HK-2 (cell line): Measurements from ENCODE around the gene SUFU.
"Not testable (repeated sequence)": the region's sequence is repeated elsewhere in the genome, so short reads cannot be mapped to it uniquely, and the experiment has no call there.

Experiments used
- DNase-seq: peaks from one replicate; pipeline ENCODE4 v3.0.0-alpha.2; 2018; ENCODE audit not compliant: unreplicated experiment

SUFU gene

DNA sequence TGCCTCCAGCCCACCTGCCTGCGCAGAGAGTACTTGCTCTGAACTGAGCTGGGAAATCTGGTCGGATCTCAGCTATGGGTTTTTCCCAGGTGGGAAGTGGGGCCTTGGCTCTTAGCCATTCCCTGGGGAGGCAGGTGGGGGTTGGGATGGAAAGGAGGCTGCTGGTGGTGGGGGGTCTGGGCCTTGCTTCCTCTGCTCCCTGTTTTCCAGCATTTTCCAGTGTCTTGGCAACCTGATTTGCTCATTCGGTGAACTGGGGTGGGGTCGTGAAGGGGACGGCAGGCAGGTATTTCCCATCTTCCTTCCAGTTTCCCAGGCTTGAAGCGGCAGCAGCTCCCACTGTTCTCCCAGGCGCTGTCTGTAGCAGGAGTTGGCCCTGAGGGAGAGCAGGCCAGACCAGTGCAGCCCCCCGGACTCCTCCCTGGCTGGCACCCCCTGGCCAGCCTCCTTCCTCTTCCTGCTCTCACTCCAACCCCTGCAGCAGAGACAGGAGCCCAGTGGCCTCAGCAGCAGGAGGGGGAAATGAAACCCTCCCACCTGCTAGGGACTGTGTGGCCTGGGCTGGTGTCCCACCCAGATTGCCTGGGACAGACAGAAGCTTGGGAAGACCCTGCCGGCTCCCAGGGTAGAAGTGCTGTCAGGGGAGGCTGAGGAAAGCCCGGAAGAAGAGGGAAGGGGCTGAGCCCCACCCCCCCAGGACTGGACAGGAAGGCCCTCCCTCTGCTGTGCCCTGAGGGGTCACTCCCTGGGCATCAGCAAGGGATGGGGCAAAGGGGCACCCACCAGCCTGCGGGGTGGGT lies 147.1 kb downstream of the SUFU start:
- no peak for DNase-seq

DNA sequence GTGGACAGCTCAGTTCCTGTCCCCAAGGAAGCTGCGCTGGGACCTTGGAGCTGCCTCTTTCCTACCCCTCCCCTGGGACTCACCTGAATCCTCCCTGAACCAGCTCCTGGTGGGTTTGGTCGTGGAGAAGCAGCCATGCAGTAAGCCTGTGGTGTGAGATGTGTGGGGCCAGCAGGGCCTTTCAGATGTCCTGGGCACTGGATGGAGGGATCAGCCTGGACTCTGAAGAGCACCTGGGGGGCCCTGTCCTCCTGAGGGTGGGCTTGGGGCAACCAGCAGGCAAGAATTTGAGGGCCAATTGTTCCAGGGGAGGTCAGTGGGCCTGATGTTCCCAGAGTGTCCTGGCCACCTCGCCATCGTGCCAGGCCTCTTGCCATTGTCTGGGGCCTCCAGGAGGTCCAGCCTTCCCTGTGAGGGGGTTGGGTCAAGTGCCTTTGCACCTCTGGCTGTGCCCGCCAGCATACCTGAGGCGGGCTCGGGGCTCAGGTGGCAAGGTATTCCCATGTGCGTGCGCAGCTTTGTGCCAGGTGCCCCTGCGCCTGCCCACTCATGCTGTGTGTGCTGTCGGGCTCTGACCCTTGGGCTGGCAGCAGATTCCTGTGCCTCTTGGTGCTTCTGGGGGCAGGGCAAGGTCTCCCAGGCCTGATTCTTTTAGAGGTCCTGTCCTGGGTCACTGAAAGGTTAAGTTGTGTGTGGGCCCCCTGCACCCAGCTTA lies 147.8 kb downstream of the SUFU start:
- DNase-seq: no peak

DNA sequence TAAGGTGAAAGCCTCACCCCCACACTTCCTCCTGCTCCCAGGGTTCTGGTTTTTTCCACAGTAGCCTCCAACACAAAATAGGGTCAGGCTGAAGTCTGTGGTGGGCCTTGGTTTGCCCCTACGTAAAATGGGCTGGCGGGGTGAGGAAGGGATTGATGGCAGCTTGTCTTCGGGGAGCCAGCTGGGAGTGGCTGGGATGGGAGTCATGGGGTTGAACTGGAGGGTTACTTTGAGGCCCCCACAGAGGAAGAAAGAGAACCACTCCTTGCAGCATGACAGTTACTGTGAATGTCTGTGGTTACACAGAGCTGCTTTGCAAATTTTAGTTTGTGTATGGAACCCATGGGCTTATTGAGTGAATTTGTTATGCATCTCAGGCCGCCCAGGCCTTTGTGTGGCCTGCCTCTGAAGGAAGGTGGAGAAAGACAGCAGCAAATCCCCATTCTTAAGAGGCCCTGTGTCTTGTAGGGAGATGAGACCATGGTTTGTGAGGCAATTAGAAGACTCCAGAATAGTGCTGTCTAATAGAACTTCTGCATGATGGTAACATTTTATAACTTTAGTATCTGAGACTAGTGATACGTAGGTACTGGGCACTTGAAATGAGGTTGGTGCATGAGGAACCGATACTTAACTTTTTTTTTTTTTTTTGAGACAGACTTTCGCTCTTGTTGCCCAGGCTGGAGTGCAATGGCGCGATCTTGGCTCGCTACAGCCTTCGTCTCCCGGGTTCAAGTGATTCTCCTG lies 148.6 kb downstream of the SUFU start:
- no peak for DNase-seq

DNA sequence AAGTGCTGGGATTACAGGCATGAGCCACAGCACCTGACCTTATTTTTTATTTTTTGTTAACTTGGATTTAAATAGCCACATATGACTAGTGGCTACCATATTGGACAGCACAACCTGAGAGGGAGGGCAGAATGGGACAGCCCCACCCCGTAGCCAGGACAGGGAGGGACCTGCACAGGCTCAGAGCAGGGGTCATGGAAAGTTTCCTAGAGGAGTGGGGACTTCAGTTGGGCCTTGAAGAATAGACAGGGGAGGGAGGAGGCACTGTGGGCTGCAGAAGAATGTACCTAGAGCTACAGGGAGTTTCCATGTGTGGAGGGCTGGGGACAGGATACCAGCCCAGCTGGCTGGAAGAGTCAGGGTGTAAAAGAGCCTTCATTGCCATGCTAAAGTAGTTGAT lies 149.3 kb downstream of the SUFU start:
- DNase-seq: no peak

DNA sequence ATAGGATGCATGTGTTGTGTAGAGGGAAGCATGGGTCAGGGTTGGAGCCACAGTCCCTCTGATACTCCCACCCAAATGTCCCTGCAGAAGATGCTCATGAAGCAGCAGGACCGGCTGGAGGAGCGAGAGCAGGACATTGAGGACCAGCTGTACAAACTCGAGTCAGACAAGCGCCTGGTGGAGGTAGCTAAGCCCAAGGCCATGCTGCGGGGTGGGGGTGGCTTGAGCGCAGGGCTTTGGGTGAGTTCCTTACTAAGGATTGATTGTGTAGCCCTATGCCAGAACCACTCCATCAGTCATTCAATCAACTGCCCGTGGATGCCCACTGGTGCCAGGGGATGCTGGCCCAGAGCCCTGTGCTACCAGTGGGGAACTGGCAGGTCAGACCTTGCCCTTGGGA lies 150.8 kb downstream of the SUFU start:
- DNase-seq: no peak

DNA sequence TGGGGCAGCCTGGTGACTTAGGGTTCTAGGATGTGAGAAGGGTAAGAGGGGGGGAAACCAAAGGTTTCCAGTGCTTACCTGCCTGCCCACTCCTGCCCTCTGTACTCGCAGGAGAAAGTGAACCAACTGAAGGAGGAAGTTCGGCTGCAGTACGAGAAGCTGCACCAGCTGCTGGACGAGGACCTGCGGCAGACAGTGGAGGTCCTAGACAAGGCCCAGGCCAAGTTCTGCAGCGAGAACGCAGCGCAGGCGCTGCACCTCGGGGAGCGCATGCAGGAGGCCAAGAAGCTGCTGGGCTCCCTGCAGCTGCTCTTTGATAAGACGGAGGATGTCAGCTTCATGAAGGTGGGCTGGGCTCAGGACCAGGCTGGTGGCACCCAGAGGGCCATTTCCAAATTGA lies 151.2 kb downstream of the SUFU start:
- no peak for DNase-seq

DNA sequence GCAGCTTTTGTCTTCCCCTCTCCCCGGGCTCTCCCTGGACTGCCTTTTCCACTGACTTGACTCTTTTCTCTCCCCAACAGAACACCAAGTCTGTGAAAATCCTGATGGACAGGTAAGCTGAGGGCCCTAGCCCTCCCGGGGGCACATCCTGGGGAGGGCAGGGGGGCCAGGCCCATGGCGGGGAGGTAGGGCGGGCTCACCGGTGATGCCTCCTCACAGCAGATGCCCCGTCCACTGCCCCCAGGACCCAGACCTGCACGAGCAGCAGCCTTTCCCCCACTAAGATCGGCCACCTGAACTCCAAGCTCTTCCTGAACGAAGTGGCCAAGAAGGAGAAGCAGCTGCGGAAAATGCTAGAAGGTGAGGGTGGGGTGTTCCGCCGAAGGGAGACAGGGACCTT lies 152.3 kb downstream of the SUFU start:
- no peak for DNase-seq

DNA sequence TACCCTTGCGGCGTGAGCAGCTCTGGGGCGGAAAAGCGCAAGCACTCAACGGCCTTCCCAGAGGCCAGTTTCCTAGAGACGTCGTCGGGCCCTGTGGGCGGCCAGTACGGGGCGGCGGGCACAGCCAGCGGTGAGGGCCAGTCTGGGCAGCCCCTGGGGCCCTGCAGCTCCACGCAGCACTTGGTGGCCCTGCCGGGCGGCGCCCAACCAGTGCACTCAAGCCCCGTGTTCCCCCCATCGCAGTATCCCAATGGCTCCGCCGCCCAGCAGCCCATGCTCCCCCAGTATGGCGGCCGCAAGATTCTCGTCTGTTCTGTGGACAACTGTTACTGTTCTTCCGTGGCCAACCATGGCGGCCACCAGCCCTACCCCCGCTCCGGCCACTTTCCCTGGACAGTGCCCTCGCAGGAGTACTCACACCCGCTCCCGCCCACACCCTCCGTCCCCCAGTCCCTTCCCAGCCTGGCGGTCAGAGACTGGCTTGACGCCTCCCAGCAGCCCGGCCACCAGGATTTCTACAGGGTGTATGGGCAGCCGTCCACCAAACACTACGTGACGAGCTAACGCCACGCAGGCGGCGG lies 153.1 kb downstream of the SUFU start:
- DNase-seq: no peak

DNA sequence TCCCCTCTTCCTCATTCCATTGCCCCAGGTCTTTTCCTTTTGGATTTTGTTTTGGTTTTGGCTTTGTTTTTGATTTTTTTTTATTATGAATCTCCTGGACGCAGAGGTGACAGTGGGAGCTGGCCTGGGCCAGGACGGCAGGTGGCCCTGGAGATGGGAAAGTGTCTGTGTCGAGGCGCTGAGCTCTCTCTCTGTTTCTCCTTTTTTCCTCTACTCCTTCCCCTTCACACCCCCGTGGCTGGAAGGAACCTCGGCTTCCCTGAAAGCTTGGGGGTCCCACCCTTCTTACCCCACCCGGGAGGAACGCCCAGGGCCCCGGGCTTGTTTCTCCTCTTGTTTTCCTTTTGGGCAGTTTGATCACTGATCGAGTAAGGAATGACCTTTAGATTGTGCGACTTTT lies 153.7 kb downstream of the SUFU start:
- DNase-seq: no peak

DNA sequence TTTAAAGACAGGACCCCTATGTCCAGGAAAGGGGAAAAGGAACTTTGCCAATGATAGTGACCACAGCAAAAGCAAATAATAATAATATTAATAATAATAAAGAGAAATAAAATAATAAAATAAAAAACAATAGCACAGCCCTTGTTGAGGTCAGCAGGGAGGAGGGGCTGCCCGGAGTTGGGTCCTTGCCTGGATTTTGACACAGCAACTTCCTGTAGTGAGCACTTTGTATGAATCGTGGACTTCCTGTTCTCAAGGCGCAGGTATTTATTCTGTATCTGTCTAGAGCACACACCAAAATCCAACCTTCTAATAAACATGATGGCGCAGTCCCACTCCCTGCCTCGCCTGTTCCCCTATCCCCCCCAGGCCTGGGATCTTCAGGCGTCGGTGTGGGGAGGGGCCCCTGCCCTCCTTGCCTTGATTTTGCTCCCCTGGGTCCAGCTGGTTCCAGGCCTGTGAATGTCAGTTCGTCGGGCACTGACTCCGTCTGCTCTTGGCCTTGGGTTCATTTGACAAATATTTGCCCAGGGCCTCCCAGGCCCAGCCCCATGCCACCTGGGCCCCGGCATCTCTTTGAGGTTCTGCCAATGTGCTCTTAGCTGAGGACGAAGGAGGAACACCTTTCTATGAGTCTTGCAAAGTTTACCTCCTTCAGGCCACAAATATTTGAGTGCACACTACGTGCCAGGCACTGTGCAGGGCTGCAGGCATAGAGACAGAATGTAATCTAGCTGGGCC lies 154.4 kb downstream of the SUFU start:
- DNase-seq: no peak

DNA sequence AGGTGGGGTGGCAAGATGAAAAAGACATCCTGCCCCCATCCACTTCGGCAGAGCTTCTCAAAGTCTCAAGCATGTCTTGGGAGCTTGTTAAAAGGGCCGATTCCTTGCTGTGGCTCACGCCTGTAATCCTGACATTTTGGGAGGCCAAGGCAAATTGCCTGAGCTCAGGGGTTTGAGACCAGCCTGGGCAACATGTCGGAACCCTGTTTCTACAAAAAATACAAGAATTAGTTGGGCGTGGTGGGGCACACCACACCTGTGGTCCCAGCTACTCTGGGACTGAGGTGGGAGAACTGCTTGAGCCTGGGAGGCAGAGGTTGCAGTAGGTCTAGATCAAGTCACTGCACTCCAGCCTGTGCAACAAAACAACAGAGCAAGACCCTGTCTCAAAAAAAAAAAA lies 155.0 kb downstream of the SUFU start:
- DNase-seq: no peak

DNA sequence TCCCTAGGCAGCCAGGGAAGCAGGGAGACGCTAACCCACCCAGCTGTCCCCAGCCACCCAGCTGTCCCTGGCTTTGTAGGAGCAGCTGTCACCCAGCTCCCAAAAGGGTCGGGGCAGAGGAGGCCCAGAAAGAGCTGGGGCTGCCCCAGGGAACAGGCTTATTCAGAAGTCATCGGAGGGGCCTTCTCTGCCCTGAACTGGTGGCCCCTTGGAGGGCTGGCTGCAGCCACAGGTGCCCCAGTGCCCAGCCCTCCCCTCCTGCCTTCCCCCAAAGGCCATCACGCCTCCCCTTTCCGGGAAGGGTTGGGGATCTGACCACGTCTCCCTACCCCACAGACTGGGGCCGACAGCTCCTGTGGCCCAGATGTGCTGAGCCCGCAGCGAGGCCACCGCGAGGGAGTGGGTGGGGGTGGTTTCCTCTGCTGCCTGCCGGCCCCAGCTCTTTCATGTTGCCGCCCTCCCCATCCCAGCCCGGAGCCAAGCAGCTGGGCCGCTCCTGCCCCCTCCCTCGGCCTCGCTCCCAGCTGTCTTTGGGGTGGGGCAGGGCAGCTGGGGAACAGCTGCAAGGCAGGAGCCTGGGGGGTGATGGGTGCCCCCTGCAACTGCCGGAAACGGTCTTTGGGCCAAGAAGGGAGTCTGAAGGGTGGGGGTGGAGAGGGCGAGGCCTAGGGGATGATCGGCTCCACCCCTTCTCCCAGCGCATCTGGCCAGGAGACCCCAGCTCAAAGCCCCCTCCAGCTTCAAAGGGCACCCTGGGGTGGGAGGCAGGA lies 157.3 kb downstream of the SUFU start:
- no peak for DNase-seq

DNA sequence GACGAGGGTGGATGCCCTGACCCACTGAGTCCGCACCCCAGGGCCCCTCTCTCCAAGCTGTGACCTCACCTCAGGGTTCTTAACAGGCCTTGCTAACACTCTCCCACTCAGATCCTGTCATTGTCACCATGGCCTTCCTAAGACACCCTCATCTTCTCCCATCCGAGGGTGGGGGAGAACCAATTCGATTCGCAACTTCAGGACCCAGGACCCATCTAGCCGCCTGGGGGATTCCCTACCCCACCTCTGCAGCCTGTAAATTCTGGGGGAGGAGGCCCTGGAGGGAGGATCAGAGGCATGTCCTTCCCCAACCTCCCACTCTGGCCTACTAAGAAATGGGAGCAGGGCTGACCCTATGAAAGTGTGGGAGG lies 157.9 kb downstream of the SUFU start:
- no peak for DNase-seq

DNA sequence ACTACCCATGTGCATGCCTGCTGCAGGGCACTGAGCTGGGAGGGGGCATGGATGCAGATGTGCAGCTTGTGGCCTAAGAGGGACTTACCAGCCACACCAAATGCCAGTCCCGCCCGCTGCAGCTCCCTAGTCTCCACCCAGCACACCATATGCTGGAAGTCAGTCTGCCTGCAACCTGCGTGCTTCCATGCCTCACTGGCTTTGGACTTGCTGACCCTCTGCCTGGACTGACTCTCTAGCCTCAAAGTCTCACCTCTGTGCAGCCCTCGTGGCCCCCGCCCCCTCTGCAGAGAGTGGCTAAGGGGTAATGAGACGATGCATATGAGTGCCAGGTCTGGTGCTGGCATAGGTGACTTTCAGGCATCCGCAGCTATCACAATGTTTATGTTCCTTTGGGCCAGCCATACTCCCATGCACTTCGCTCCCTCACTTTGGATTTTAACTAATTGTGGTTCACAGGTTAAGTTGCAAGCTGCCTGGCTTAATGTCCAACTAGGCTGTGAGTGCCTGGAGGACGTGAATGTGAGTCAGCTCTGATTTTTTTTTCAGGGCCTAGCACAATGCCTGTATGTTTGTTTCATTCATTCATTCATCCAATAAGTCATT lies 162.2 kb downstream of the SUFU start:
- peak; percentile 75 for DNase-seq

DNA sequence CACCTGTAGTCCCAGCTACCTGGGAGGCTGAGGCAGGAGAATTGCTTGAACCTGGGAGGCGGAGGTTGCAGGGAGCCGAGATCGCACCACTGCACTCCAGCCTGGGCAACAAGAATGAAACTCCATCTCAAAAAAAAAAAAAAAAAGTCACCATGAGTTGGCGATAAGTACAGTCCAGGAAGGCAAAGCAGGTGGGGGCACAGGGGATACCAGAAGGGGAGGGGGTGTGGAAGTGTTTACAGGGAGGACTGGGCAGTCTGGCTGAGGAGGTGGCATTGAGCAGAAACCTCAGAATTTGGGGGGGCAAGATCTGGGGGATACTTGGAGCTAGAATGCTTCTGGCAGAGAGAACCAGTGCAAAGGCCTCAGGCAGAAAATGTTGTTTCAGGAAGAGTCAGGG lies 163.6 kb downstream of the SUFU start:
- DNase-seq: not testable (repeated sequence)

DNA sequence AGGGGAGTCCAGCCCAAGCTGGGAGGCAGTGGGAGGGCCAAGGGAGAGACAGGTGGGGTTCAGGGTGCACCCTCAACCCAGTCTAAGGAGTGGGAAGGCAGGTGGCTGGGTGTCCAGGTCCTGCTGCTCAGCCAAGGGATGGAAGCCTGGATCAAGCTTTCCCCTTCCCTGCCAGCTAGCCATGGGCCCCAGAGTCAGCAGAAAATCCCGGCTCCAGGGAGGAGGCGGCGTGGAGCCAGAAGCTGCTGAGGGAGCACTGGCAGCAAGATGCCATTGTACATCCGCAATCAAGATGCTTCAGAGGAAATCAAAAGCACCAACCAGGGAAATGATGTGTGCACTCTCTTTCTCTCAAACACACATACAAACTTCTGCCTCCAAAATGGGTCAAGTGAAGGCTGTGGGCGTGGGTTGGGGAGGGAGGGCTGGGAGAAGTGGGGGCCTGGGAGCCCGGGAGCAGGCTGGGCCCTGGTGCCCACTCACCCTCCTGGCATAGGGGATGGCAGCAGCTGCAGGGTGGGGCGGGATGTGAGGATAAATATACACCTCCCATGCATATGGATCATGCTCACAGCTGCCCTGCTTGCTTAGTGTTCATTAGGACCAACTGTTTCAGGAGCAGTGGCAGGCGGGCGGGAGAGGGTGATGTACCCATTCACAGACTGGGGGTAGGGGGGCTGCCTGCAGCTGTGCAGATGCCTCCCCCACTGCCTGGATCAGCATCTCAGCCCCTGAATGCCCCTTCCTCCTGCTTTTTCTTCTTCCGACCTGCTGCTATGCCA lies 164.7 kb downstream of the SUFU start:
- DNase-seq: no peak

DNA sequence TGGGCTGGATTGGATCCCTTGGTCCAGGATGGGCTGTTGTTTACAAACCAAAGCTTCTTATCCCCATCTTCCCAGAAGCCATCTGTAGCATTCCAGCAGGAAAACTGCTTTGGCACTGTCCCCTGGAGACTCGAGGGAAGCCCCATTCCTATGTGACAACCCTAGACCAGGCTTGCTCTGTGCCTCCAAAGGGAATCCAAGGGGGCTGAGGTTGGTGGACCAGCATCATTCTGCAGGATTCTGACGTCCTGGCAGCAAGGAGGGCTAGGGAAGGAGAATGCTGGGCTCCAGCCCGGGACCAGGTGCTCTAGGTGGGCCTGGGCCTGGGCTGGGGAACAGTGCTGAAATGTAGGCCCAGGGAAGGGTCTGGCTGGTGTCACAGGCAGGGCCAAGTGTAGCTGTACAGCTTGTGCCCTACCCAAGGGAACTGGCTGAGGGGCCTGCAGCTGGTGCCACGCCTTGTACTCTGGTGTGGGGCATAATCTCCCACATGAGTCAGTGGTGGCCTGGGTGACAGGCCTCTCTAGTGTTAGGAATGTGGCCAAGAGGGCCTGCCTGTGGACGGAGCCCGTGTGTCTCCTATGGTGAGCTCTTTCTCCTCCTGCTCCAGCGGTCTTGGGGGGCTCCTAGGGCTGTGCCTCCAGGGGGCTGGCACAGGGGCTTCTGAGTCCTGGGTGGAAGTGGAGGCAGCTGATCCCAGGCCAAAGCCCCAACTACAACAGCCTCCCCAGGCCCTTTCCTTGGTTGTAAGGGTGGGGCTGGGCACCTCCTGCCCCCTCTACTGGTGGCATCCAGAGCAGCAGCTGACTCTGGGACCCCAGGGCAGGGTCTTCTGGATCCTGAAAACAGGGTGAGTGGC lies 165.7 kb downstream of the SUFU start:
- peak; percentile 65 for DNase-seq

DNA sequence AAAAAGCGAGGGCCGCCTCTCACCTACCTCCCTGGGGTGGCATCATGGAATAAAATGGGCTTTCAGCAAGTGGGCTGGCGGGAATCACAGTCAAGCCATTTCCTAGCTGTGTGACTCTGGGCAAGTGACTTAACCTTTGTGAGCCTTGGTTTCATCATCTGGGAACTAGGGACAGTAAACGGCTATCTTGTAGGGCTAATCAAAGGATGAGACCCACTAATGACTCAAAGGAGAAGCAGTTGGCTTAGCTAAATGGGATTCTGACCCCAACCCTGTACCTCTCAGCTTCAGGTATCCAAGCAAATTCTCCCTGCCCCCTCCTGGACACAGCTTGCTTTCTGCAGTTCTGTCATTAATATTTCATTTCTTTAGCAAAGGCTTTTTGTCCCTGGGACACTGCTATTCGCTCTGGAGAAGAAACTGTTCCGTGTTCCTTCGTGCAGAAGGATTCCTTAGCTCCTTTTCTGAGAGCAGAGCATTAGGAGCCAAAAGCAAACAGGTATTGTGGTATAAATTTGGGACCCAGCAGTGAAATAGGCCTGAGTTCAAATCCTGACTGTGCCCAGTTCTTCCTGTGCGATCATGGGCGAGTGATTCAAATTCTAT lies 166.4 kb downstream of the SUFU start:
- no peak for DNase-seq
